ENCODE results near the gene NFAT5. TPM values are rescaled to one million over a fixed set of nuclear protein-coding genes. Genes with fewer than 3 reads are reported as not detected.

The NFAT5 gene
- total RNA-seq, 2 donors from 2014 or later, result 18.4 to 30.2 TPM

DNA sequence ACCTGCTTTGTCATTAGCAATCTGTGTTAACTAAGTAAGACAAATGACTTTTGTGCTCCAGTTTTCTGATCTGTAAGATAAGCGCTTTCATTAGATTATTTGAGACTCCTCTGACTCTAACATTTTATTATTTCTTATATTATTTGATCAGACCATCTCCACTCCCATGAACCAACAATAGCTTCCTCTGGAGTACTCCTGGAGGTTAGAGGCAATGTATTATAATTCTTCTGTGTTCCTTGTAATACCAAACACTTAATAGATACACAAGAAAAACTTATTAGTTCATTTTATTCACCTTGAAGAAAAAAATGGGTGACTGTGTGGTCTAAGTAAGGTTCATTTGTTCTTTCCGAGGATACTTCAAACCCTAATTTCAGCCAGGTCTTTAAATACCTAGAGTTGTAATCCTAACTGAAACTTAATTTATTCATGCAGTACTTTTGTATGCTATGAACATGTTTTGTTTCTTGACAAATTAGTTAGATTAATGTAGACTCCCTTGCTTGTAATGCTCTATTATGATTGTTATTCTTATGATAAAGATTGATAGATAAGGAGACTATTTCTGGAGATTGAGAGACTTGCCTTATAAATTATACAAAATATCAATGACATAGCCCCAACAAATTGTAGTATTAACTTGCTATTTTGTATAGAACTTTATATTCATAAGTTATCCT lies 106.7 kb downstream of the NFAT5 start:
- Histone ChIP-seq H3K27ac (no peak overlapping the region), H3K9ac (ENCODE audit: low read depth in 2 of 2, low read length in 2 of 2) (no peak overlapping the region), H3K27me3 (no peaks in the 10 kb centered on the region), H3K4me3 (no peak overlapping the region), H3K9me3 (no peaks in the 10 kb centered on the region), H3K4me1 (no peaks in the 10 kb centered on the region), H3K36me3 (no peaks in the 10 kb centered on the region)
- TF ChIP-seq, protein P1, sequence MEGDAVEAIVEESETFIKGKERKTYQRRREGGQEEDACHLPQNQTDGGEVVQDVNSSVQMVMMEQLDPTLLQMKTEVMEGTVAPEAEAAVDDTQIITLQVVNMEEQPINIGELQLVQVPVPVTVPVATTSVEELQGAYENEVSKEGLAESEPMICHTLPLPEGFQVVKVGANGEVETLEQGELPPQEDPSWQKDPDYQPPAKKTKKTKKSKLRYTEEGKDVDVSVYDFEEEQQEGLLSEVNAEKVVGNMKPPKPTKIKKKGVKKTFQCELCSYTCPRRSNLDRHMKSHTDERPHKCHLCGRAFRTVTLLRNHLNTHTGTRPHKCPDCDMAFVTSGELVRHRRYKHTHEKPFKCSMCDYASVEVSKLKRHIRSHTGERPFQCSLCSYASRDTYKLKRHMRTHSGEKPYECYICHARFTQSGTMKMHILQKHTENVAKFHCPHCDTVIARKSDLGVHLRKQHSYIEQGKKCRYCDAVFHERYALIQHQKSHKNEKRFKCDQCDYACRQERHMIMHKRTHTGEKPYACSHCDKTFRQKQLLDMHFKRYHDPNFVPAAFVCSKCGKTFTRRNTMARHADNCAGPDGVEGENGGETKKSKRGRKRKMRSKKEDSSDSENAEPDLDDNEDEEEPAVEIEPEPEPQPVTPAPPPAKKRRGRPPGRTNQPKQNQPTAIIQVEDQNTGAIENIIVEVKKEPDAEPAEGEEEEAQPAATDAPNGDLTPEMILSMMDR (IDR thresholded peaks at IDR 0.05), result no peak
- DNase-seq, result no peak
- intact Hi-C loops (cut with DNase I), result no loop called here

DNA sequence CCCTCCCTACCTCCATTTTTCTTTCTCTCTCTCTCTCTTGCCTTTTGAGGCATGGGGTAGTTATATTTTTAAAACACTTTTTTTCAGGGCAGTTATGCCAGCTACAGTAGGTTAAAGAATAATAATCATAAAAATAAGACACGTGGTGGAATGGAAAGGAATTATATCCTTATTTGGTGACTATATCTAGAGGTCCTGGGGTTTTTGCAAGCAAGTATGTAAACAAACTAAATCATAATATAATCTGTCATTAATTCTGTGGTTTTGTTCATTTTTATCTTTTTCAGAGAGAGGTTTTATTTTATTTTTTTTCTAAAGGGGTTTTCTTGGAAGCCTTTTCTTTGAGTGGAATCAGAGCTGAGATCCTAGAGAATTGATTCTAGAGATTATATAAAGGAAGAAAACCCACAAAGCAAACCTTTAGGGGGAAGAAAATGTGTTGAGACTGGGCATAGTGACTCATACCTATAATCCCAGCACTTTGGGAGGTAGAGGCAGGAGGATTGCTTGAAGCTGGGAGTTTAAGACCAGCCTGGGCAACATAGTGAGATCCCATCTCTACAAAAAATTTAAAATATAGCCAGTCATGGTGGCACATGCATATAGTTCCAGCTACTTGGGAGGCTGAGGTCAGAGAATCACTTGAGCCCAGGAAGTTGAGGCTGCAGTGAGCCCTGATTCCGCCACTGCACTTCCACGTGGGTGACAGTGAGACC lies 107.4 kb downstream of the NFAT5 start:
- TF ChIP-seq, protein P1 (IDR thresholded peaks at IDR 0.05), result no peak
- no peaks in the 10 kb centered on the region for H3K36me3 ChIP-seq
- intact Hi-C loops (cut with DNase I), result no loop called here
- H3K27me3 ChIP-seq, result no peaks in the 10 kb centered on the region
- H3K9me3 ChIP-seq, result no peaks in the 10 kb centered on the region
- H3K4me1 ChIP-seq, result no peaks in the 10 kb centered on the region
- H3K27ac ChIP-seq, result no peak overlapping the region
- H3K4me3 ChIP-seq, result no peak overlapping the region
- no peak for DNase-seq
- no peak overlapping the region for H3K9ac ChIP-seq (ENCODE audit: low read depth in 2 of 2, low read length in 2 of 2)

DNA sequence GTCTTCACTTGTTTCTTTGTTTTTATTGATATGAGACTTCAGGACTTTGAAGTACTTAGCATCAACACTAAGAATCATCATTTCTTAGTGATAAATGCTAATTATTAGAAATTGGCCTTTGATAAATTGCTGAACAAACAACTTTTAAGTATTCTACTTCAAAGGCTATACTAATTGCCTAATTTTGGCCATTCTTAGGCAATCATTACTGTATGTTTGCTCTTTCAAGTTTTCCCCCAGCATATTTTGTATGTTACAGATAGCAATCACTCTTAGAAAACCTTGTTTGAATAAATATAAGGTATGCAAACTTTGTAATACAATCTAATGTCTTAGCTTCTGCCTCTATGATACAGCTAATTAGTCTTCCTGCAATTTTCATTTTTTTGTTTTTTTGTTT lies 114.6 kb downstream of the NFAT5 start:
- no peaks in the 10 kb centered on the region for H3K36me3 ChIP-seq
- no peak for DNase-seq
- H3K9ac ChIP-seq (ENCODE audit: low read depth in 2 of 2, low read length in 2 of 2), result no peak overlapping the region
- no peaks in the 10 kb centered on the region for H3K9me3 ChIP-seq
- H3K4me3 ChIP-seq, result no peak overlapping the region
- TF ChIP-seq, protein P1 (IDR thresholded peaks at IDR 0.05), result no peak
- H3K27ac ChIP-seq, result no peak overlapping the region
- no peaks in the 10 kb centered on the region for H3K27me3 ChIP-seq
- H3K4me1 ChIP-seq, result no peaks in the 10 kb centered on the region
- intact Hi-C loops (cut with DNase I), result no loop called here

DNA sequence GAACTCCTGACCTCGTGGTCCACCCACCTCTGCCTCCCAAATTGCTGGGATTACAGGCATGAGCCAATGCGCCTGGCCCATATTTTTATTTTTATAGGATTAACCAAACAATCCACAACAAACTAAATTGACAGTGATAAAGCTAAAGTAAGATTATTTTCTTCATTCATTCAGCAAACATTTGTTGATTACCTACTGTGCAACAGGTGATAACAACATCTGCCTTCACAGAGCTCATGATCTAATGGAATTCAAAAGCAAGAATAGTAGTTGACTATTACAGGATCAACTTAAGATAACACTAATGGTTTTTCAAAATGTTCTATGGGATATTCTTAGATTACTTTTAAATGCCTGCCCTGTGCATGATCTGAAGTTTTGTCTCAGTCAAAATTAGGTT lies 122.8 kb downstream of the NFAT5 start:
- intact Hi-C loops (cut with DNase I), result no loop called here
- TF ChIP-seq, protein P1 (IDR thresholded peaks at IDR 0.05), result no peak
- no peak for DNase-seq
- H3K4me3 ChIP-seq, result no peak overlapping the region
- no peaks in the 10 kb centered on the region for H3K27me3 ChIP-seq
- no peak overlapping the region for H3K9ac ChIP-seq (ENCODE audit: low read depth in 2 of 2, low read length in 2 of 2)
- no peak overlapping the region for H3K27ac ChIP-seq
- H3K9me3 ChIP-seq, result no peaks in the 10 kb centered on the region
- no peaks in the 10 kb centered on the region for H3K4me1 ChIP-seq
- H3K36me3 ChIP-seq, result peaks cover 6% of the 10 kb centered on the region

DNA sequence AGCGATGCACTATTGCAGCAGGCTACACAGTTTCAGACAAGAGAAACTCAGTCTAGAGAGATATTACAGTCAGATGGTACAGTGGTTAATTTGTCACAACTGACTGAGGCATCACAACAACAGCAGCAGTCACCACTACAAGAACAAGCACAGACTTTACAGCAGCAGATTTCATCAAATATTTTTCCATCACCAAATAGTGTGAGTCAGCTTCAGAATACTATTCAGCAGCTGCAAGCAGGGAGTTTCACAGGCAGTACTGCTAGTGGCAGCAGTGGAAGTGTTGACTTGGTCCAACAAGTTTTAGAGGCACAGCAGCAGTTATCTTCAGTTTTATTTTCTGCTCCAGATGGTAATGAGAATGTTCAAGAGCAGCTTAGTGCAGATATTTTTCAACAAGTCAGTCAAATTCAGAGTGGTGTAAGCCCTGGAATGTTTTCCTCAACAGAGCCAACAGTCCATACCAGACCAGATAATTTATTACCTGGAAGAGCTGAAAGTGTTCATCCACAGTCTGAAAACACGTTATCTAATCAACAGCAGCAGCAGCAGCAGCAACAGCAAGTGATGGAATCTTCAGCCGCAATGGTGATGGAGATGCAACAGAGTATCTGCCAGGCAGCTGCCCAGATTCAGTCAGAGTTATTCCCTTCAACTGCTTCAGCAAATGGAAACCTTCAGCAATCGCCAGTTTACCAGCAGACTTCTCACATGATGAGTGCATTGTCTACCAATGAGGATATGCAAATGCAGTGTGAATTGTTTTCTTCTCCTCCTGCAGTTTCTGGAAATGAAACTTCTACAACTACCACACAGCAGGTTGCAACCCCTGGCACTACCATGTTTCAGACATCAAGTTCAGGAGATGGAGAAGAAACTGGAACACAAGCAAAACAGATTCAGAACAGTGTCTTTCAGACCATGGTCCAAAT lies 126.5 kb downstream of the NFAT5 start:
- no peaks in the 10 kb centered on the region for H3K4me1 ChIP-seq
- H3K9me3 ChIP-seq, result no peaks in the 10 kb centered on the region
- no peak for DNase-seq
- intact Hi-C loops (cut with DNase I), result loop anchor here (10.0 kb wide), 1 partner anchor 47 kb away; no protein-coding TSS in a partner anchor
- no peak overlapping the region for H3K4me3 ChIP-seq
- TF ChIP-seq, protein P1 (IDR thresholded peaks at IDR 0.05), result no peak
- no peaks in the 10 kb centered on the region for H3K27me3 ChIP-seq
- peaks cover 15% of the 10 kb centered on the region for H3K36me3 ChIP-seq
- H3K27ac ChIP-seq, result no peak overlapping the region
- H3K9ac ChIP-seq (ENCODE audit: low read depth in 2 of 2, low read length in 2 of 2), result no peak overlapping the region

All from colonic mucosa (tissue), 4 donors.